ENCODE measurements around the gene SHC2.
"Not testable (repeated sequence)": the region's sequence is repeated elsewhere in the genome, so short reads cannot be mapped to it uniquely, and the experiment has no call there.

Gene SHC2

GRCh38 chr19:408902-409515, 51.8 kb downstream of the SHC2 start, which contains the start of gene C2CD4C:
Gene C2CD4C (minus strand): TSS chr19:409147. CDS start chr19:408361, 786 bp downstream.
- no peak for FAIRE-seq
- no peak for DNase-seq (ENCODE audit: insufficient read length, low spot score)

- DNase-seq (ENCODE audit: insufficient read length, low spot score) (no peak), FAIRE-seq (no peak)
Measured at GRCh38 chr19:408441-408901, 52.4 kb downstream of the SHC2 start.

GRCh38 chr19:407511-408440, 53.1 kb downstream of the SHC2 start:
- FAIRE-seq (no peak), DNase-seq (ENCODE audit: insufficient read length, low spot score) (no peak)

GRCh38 chr19:406971-407510, 53.8 kb downstream of the SHC2 start:
- DNase-seq (ENCODE audit: insufficient read length, low spot score) (no peak), FAIRE-seq (no peak)

- no peak for FAIRE-seq
- DNase-seq (ENCODE audit: insufficient read length, low spot score), result no peak
Measured at GRCh38 chr19:406135-406781, 54.6 kb downstream of the SHC2 start.

GRCh38 chr19:405121-405965, 55.5 kb downstream of the SHC2 start:
- FAIRE-seq (no peak), DNase-seq (ENCODE audit: insufficient read length, low spot score) (no peak)

GRCh38 chr19:403221-404027, 57.4 kb downstream of the SHC2 start:
- FAIRE-seq (no peak), DNase-seq (ENCODE audit: insufficient read length, low spot score) (no peak)

GRCh38 chr19:402786-403185, 58.0 kb downstream of the SHC2 start:
- DNase-seq (ENCODE audit: insufficient read length, low spot score) (no peak), FAIRE-seq (no peak)

GRCh38 chr19:401866-402511, 58.8 kb downstream of the SHC2 start:
- DNase-seq (ENCODE audit: insufficient read length, low spot score) (no peak), FAIRE-seq (no peak)

GRCh38 chr19:400976-401865, 59.6 kb downstream of the SHC2 start:
- FAIRE-seq (no peak), DNase-seq (ENCODE audit: insufficient read length, low spot score) (no peak)

GRCh38 chr19:399370-399769, 61.5 kb downstream of the SHC2 start:
- DNase-seq (ENCODE audit: insufficient read length, low spot score), result no peak
- FAIRE-seq, result no peak

- FAIRE-seq, result no peak
Measured at GRCh38 chr19:398719-399118, 62.1 kb downstream of the SHC2 start.

GRCh38 chr19:397941-398706, 62.7 kb downstream of the SHC2 start:
- DNase-seq (ENCODE audit: insufficient read length, low spot score), result no peak
- no peak for FAIRE-seq

More at GRCh38 chr19:398719-399118, 62.1 kb downstream of the SHC2 start:
- no peak for DNase-seq (ENCODE audit: insufficient read length, low spot score)

- FAIRE-seq, result no peak
Measured at GRCh38 chr19:397321-397720, 63.5 kb downstream of the SHC2 start.

GRCh38 chr19:395467-395866, 65.4 kb downstream of the SHC2 start:
- FAIRE-seq (no peak), DNase-seq (ENCODE audit: insufficient read length, low spot score) (no peak)

More at GRCh38 chr19:397321-397720, 63.5 kb downstream of the SHC2 start:
- no peak for DNase-seq (ENCODE audit: insufficient read length, low spot score)

GRCh38 chr19:394857-395256, 66.0 kb downstream of the SHC2 start:
- DNase-seq (ENCODE audit: insufficient read length, low spot score); FAIRE-seq: not testable (repeated sequence)

- not testable (repeated sequence) for FAIRE-seq; DNase-seq (ENCODE audit: insufficient read length, low spot score)
Measured at GRCh38 chr19:393560-393959, 67.3 kb downstream of the SHC2 start.

All from GM19239 (cell line).